Neuronal stem cell (in vitro differentiated cells): ENCODE measurements around the gene GZMM.

ENCODE experiments used
- DNase-seq: peaks from one replicate; pipeline ENCODE4 v3.0.0-alpha.2; 2013; ENCODE audit warnings: low spot score
- H2AFZ ChIP-seq: one replicate; pipeline ENCODE4 v1.6.1; 2013; ENCODE audit warnings: mild to moderate bottlenecking, low read length, inconsistent platforms
- H2AK5ac ChIP-seq: 2 replicates; pipeline ENCODE4 v1.6.1; 2013; ENCODE audit warnings: low read depth, mild to moderate bottlenecking, inconsistent platforms, low read length, moderate library complexity, mixed read lengths
- H2BK120ac ChIP-seq: 2 replicates; pipeline ENCODE4 v1.6.1; 2013; ENCODE audit warnings: low read depth, mild to moderate bottlenecking, inconsistent platforms, low read length, moderate library complexity, mixed read lengths
- H2BK12ac ChIP-seq: one replicate; pipeline ENCODE4 v1.6.1; 2013; ENCODE audit warnings: low read length, inconsistent platforms
- H2BK15ac ChIP-seq: 2 replicates; pipeline ENCODE4 v1.6.1; 2013; ENCODE audit warnings: mild to moderate bottlenecking, low read length, inconsistent platforms, mixed read lengths
- H2BK5ac ChIP-seq: one replicate; pipeline ENCODE4 v1.6.1; 2013; ENCODE audit warnings: inconsistent platforms, mild to moderate bottlenecking, low read length, moderate library complexity
- H3K14ac ChIP-seq: one replicate; pipeline ENCODE4 v1.6.1; 2013; ENCODE audit warnings: low read length, inconsistent platforms
- H3K18ac ChIP-seq: 2 replicates; pipeline ENCODE4 v1.6.1; 2013; ENCODE audit warnings: low read length, inconsistent platforms
- H3K23ac ChIP-seq: 2 replicates; pipeline ENCODE4 v1.6.1; 2013; ENCODE audit warnings: low read depth, mild to moderate bottlenecking, mixed read lengths, low read length, inconsistent platforms; ENCODE audit not compliant: poor library complexity
- H3K27ac ChIP-seq: replicated peaks from 3 replicates; pipeline ENCODE4 v1.5.1; 2013; ENCODE audit warnings: low read length, inconsistent platforms
- H3K27me3 ChIP-seq, 3 experiments: 2 replicates each; pipeline ENCODE4 v1.6.1; 2013; ENCODE audit warnings: low read length in 3 of 3, mild to moderate bottlenecking in 2 of 3, inconsistent platforms in 1 of 3, low read depth in 1 of 3, mixed read lengths in 1 of 3, moderate library complexity in 1 of 3; ENCODE audit not compliant: control insufficient read depth in 3 of 3, insufficient read depth in 3 of 3
- H3K36me3 ChIP-seq, 2 donors: replicated peaks in 1 of 2; 2 replicates each; pipeline ENCODE4 v1.6.1; 2013; ENCODE audit warnings: low read length in 2 of 2; ENCODE audit not compliant: control insufficient read depth in 2 of 2, insufficient read depth in 2 of 2
- H3K4ac ChIP-seq: 2 replicates; pipeline ENCODE4 v1.6.1; 2013; ENCODE audit warnings: inconsistent platforms, mild to moderate bottlenecking, low read length, moderate library complexity
- H3K4me1 ChIP-seq, 2 donors: 1 replicate in 1 of 2; 2 replicates in 1 of 2; pipeline ENCODE4 v1.6.1; 2013; ENCODE audit warnings: low read length in 2 of 2, low read depth in 1 of 2; ENCODE audit not compliant: control insufficient read depth in 2 of 2, insufficient read depth in 1 of 2
- H3K4me2 ChIP-seq: one replicate; pipeline ENCODE4 v1.6.1; 2013; ENCODE audit warnings: mild to moderate bottlenecking, low read length, inconsistent platforms; ENCODE audit not compliant: insufficient read depth, poor library complexity, severe bottlenecking
- H3K4me3 ChIP-seq, 2 donors: 2 replicates each; pipeline ENCODE4 v1.5.1; 2013; ENCODE audit warnings: low read length in 2 of 2, mild to moderate bottlenecking in 2 of 2, inconsistent platforms in 1 of 2, moderate library complexity in 1 of 2
- H3K79me1 ChIP-seq: one replicate; pipeline ENCODE4 v1.6.1; 2013; ENCODE audit warnings: low read depth, mild to moderate bottlenecking, inconsistent platforms, low read length, moderate library complexity
- H3K9ac ChIP-seq: one replicate; pipeline ENCODE4 v1.6.1; 2013; ENCODE audit warnings: mild to moderate bottlenecking, low read depth, low read length, inconsistent platforms; ENCODE audit not compliant: poor library complexity
- H3K9me3 ChIP-seq, 2 donors: replicated peaks in 1 of 2; 2 replicates each; pipeline versions ENCODE3 to v1.6.1; 2013; ENCODE audit warnings: low read length in 2 of 2, mild to moderate bottlenecking in 2 of 2, inconsistent platforms in 1 of 2, low read depth in 1 of 2, mixed read lengths in 1 of 2, moderate library complexity in 1 of 2; ENCODE audit not compliant: control insufficient read depth in 2 of 2, insufficient read depth in 1 of 2
- H4K8ac ChIP-seq: one replicate; pipeline ENCODE4 v1.6.1; 2013; ENCODE audit warnings: low read depth, mild to moderate bottlenecking, inconsistent platforms, low read length, moderate library complexity
- H4K91ac ChIP-seq: one replicate; pipeline ENCODE4 v1.6.1; 2013; ENCODE audit warnings: low read length, low read depth, mild to moderate bottlenecking, inconsistent platforms; ENCODE audit not compliant: poor library complexity
- WGBS, 2 donors: extraction: QIAGEN DNeasy Blood & Tissue Kit; methylation state at CpG; one replicate each; pipeline ENCODE4 v1.1.7; 2013; ENCODE audit warnings: missing lambda C conversion rate in 2 of 2, mixed read lengths in 1 of 2; ENCODE audit not compliant: insufficient read length in 2 of 2, insufficient replicate concordance in 1 of 2; ENCODE audit errors: extremely low coverage in 2 of 2; 5-methylcytosine and 5-hydroxymethylcytosine counted together

GZMM gene

GRCh38 chr19:508204-509150, 35.4 kb upstream of the GZMM start:
- Histone ChIP-seq H3K9me3 (no peaks in the 10 kb centered on the region), H3K18ac (peak overlapping the region; percentile 31), H3K14ac (no peak overlapping the region), H3K4me3 (peak overlapping the region; percentile 78 to 94), H2BK5ac (no peak overlapping the region), H3K27ac (no peak overlapping the region), H2BK15ac (no peak overlapping the region), H3K4ac (no peak overlapping the region), H3K4me2 (peak overlapping the region; percentile 61), H3K9ac (no peak overlapping the region), H3K36me3 (peaks cover 3 to 9% of the 10 kb centered on the region in 2 donors), H4K8ac (peak overlapping the region; percentile 89), H3K27me3 (no peaks in the 10 kb centered on the region), H3K23ac (no peak overlapping the region), H2AFZ (peak overlapping the region; percentile 84), H4K91ac (no peak overlapping the region), H3K79me1 (peaks cover 4% of the 10 kb centered on the region), H2BK120ac (no peak overlapping the region), H3K4me1 (peaks cover 19 to 24% of the 10 kb centered on the region in 2 donors), H2AK5ac (peak overlapping the region; percentile 85), H2BK12ac (no peak overlapping the region)
- no peak for DNase-seq
- WGBS, 2 donors, result no CpG with 5 or more reads among the region's 32 CpGs

DNA sequence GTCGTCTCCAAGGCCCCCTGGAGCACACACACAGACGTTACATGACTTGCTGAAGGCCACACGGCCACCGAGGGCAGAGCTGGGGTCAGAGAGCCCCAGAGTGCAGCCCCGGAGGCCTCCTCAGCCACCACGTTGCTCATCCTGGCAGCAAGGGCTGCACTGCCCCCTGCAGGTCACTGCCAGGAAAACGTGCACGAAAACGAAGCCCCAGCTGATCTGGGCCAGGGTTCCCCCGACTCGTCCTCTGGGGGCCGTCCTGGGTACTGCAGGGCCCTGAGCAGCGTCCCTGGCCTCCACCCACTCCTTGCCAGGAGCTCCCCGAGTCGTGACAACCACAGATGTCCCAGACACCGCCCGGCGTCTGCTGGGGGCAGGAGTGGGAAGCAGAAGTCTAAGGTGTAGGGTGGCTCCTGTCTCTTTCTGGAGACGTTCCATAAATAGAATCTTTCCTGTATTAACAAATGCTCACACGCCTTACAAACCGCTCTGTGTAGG, 33.2 kb upstream of the GZMM start:
- peak overlapping the region; percentile 67 for H2BK12ac ChIP-seq
- peaks cover 13% of the 10 kb centered on the region for H3K79me1 ChIP-seq
- no peak overlapping the region for H3K14ac ChIP-seq
- H3K27me3 ChIP-seq, result peaks cover 0 to 2% (median 0%) of the 10 kb centered on the region in 3 experiments
- no peak overlapping the region for H2BK120ac ChIP-seq
- peak overlapping the region; percentile 84 for H3K18ac ChIP-seq
- H3K36me3 ChIP-seq, result peaks cover 11 to 18% of the 10 kb centered on the region in 2 donors
- H4K91ac ChIP-seq, result no peak overlapping the region
- H3K4me2 ChIP-seq, result peak overlapping the region; percentile 38
- H2BK5ac ChIP-seq, result peak overlapping the region; percentile 26
- H3K4ac ChIP-seq, result no peak overlapping the region
- H2AFZ ChIP-seq, result no peak overlapping the region
- no peak overlapping the region for H3K9ac ChIP-seq
- peak overlapping the region; percentile 67 for H3K27ac ChIP-seq
- H4K8ac ChIP-seq, result no peak overlapping the region
- peak; percentile 88 for DNase-seq
- H3K4me1 ChIP-seq, result peaks cover 19 to 24% of the 10 kb centered on the region in 2 donors
- no peak overlapping the region for H3K23ac ChIP-seq
- H2BK15ac ChIP-seq, result peak overlapping the region; percentile 70
- H3K4me3 ChIP-seq, result no peak overlapping the region
- H3K9me3 ChIP-seq, result peaks cover 0 to 8% of the 10 kb centered on the region in 2 donors
- H2AK5ac ChIP-seq, result peak overlapping the region; percentile 73
- WGBS, 2 donors, result no CpG with 5 or more reads among the region's 21 CpGs

DNA sequence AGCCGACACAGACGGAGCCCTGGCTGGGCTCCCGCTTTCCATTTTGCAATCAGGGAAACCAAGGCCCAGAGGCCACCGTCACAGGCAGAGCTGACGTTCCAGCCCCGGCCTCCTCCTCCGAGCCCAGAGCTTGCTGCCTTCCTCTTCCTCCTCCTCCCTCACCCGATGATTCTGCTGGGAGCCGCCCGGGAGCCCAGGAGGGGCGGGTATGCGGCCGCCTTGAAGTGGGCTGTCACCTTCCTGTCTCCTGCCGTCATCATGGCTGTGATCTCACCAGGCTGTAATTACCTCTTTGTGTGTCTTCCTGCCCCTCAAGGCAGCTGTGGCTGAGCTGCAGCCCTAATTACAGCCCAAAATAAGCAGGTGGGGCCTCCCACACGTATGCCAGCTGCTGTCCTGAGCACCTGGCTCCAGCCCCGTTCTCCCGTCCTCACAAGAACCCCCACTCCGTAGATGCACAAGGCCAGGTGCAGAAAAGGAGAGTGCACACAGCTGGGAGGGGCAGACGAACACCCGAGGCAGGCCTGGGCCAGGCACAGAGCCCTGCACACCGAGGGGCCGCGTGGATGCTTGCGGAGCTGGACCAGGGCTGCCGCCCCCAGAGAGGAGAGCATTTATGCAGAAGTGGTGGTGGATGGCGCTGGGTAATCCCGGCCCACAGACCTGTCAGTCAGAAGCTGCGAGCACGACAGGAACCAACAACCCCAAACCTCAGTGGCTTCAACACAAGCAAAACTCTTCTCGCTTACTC, 32.6 kb upstream of the GZMM start:
- Histone ChIP-seq H3K4me3 (no peak overlapping the region), H3K4ac (no peak overlapping the region), H3K18ac (peak overlapping the region; percentile 86), H4K91ac (no peak overlapping the region), H3K27ac (peak overlapping the region; percentile 73), H3K27me3 (peaks cover 0 to 2% (median 0%) of the 10 kb centered on the region in 3 experiments), H3K4me2 (peak overlapping the region; percentile 38), H4K8ac (no peak overlapping the region), H3K4me1 (peaks cover 18 to 24% of the 10 kb centered on the region in 2 donors), H3K14ac (no peak overlapping the region), H2BK5ac (peak overlapping the region; percentile 26), H2AK5ac (peak overlapping the region; percentile 10), H3K9me3 (peaks cover 0 to 8% of the 10 kb centered on the region in 2 donors), H2BK12ac (peak overlapping the region; percentile 24), H3K36me3 (peaks cover 11 to 18% of the 10 kb centered on the region in 2 donors), H2BK15ac (no peak overlapping the region), H2AFZ (no peak overlapping the region), H3K23ac (peak overlapping the region; percentile 61), H3K79me1 (peaks cover 13% of the 10 kb centered on the region), H2BK120ac (no peak overlapping the region), H3K9ac (no peak overlapping the region)
- WGBS, 2 donors, result no CpG with 5 or more reads among the region's 30 CpGs
- no peak for DNase-seq
